Measurements from ENCODE around the gene ZNF276. TPM values are rescaled to one million over a fixed set of nuclear protein-coding genes. Genes with fewer than 3 reads are reported as not detected.

The ZNF276 gene
- total RNA-seq, 4 donors from 2014 or later, result 44.7 to 62.0 (median 52.8) TPM

GRCh38 chr16:89706518-89707260 lies 14.6 kb upstream of the ZNF276 start:
- no peak for DNase-seq (ENCODE audit: low spot score in 2 of 2)
- intact Hi-C loops (cut with DNase I; ENCODE audit: low total_unique reads), result loop anchor here (5.0 to 10.0 kb wide), 2 partner anchors 86 to 158 kb away; no protein-coding TSS in a partner anchor
- TF ChIP-seq POLR2A (IDR thresholded peaks at IDR 0.05) (no peak), CTCF (IDR thresholded peaks at IDR 0.05) (no peak)
- 81 to 88% methylated on average over 10 to 14 of the region's 14 CpGs for WGBS, 2 donors
- H3K4me3 ChIP-seq (ENCODE audit: low read depth, poor library complexity, severe bottlenecking), result no peak overlapping the region

- no peak overlapping the region for H3K4me3 ChIP-seq (ENCODE audit: low read depth, poor library complexity, severe bottlenecking)
- TF ChIP-seq POLR2A (IDR thresholded peaks at IDR 0.05) (no peak), CTCF (IDR thresholded peaks at IDR 0.05) (no peak)
- no peak for DNase-seq (ENCODE audit: low spot score in 2 of 2)
- WGBS, 2 donors, result 78 to 89% methylated on average over 4 to 6 of the region's 9 CpGs
- intact Hi-C loops (cut with DNase I; ENCODE audit: low total_unique reads), result loop anchor here (5.0 to 10.0 kb wide), 2 partner anchors 85 to 157 kb away; no protein-coding TSS in a partner anchor
Measured at GRCh38 chr16:89707695-89708094, 13.6 kb upstream of the ZNF276 start.

GRCh38 chr16:89708481-89708931 lies 12.8 kb upstream of the ZNF276 start:
- TF ChIP-seq POLR2A (IDR thresholded peaks at IDR 0.05) (no peak), CTCF (IDR thresholded peaks at IDR 0.05) (no peak)
- no peak overlapping the region for H3K4me3 ChIP-seq (ENCODE audit: low read depth, poor library complexity, severe bottlenecking)
- WGBS, 2 donors, result 67 to 76% methylated on average over 10 to 17 of the region's 19 CpGs
- intact Hi-C loops (cut with DNase I; ENCODE audit: low total_unique reads), result loop anchor here (5.0 to 10.0 kb wide), 2 partner anchors 84 to 156 kb away; no protein-coding TSS in a partner anchor
- no peak for DNase-seq (ENCODE audit: low spot score in 2 of 2)

- WGBS, 2 donors, result 95 to 96% methylated on average over 6 to 8 of the region's 10 CpGs
Measured at GRCh38 chr16:89709166-89709565, 12.2 kb upstream of the ZNF276 start.

GRCh38 chr16:89709716-89710432 lies 11.5 kb upstream of the ZNF276 start:
- WGBS, 2 donors, result 83 to 86% methylated on average over 17 to 19 of the region's 19 CpGs
- TF ChIP-seq POLR2A (IDR thresholded peaks at IDR 0.05) (no peak), CTCF (IDR thresholded peaks at IDR 0.05) (no peak)

More at GRCh38 chr16:89709166-89709565, 12.2 kb upstream of the ZNF276 start:
- no peak overlapping the region for H3K4me3 ChIP-seq (ENCODE audit: low read depth, poor library complexity, severe bottlenecking)
- DNase-seq (ENCODE audit: low spot score in 2 of 2), result no peak
- no peak for TF ChIP-seq CTCF (IDR thresholded peaks at IDR 0.05)
- no peak for TF ChIP-seq POLR2A (IDR thresholded peaks at IDR 0.05)
- intact Hi-C loops (cut with DNase I; ENCODE audit: low total_unique reads), result loop anchor here (5.0 to 10.0 kb wide), 2 partner anchors 83 to 156 kb away; no protein-coding TSS in a partner anchor

More at GRCh38 chr16:89709716-89710432, 11.5 kb upstream of the ZNF276 start:
- no peak for DNase-seq (ENCODE audit: low spot score in 2 of 2)
- intact Hi-C loops (cut with DNase I; ENCODE audit: low total_unique reads), result loop anchor here (5.0 to 10.0 kb wide), 2 partner anchors 82 to 155 kb away; no protein-coding TSS in a partner anchor
- no peak overlapping the region for H3K4me3 ChIP-seq (ENCODE audit: low read depth, poor library complexity, severe bottlenecking)
